Spleen (tissue), 7 donors: Measurements from ENCODE around the gene CDX1.
A peak's percentile ranks its signal among the peaks of the same experiment; 100 is the strongest.

Experiments used
- CTCF ChIP-seq, 11 experiments: fragments of 200-600 bp in 7 of 11; fragments of 450-650 bp in 4 of 11; sonication (generic) in 4 of 11; IDR thresholded peaks in 8 of 11; conservative IDR thresholded peaks in 3 of 11; 1 replicate in 7 of 11; 2 replicates in 4 of 11; pipeline versions ENCODE4 v1.4.0 to v1.8.0; 2016 to 2021; ENCODE audit warnings: antibody characterized with exemption in 11 of 11, inconsistent platforms in 4 of 11, mild to moderate bottlenecking in 1 of 11
- POLR2A ChIP-seq, 3 donors: fragments of 450-650 bp; IDR thresholded peaks; one replicate each; pipeline ENCODE4 v1.5.1; 2017; ENCODE audit warnings: antibody characterized with exemption in 3 of 3, mild to moderate bottlenecking in 1 of 3
- POLR2AphosphoS5 ChIP-seq, 3 donors: sonication (generic); formaldehyde crosslinking; IDR thresholded peaks; one replicate each; pipeline ENCODE4 v1.5.1; 2017; ENCODE audit warnings: antibody characterized with exemption in 3 of 3
- donor health status: DM: no; HTN: no; CAD: no; lungs with moderate emphysema.
- donor health status: DM: no; HTN: no; CAD: no.
- donor health status: DM: no; HTN: no; CAD: no.

- TF ChIP-seq POLR2A (IDR thresholded peaks at IDR 0.05) (no peak), POLR2AphosphoS5 (IDR thresholded peaks at IDR 0.05) (peak in 2 of 3 donors; percentile 49 to 56), CTCF (IDR thresholded peaks at IDR 0.05 in 8 of 11, conservative IDR thresholded peaks at IDR 0.05 in 3 of 11) (no peak)
Observed at GRCh38 chr5:150138551-150139265, 27.9 kb upstream of the CDX1 start.
